ENCODE results near the gene KLHL7.
"Not testable (repeated sequence)": the region's sequence is repeated elsewhere in the genome, so short reads cannot be mapped to it uniquely, and the experiment has no call there.

The KLHL7 gene

DNA sequence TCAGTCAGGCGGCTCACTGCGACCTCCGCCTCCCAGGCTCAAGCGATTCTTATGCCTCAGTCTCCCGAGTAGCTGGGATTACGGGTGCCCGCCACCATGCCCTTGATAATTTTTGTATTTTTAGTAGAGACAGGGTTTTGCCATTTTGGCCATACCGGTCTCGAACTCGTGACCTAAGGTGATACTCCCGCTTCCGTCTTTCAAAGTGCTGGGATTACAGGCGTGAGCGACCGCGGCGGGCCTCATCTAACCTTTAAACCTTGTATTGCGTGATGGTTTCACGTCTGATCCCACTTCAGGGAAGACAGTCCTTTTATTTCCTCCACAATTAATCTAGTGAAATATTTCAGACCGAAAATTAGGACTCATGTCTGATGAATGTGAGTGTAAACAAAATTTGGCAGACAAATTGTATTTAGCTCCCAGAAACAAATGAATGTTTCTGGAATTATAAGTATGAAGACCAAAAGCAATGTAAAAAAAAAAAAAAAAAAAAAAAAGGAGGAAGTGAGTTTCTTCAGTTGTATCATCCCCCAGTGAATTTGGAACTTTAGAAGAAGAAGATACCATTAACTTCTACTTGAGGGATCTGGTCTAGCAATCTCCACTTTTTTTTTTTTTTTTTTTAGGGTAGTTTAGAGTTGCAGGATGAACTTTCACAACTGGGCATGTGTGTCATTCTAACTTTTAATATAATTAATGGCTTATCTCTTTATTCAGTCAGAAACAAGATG, 77.9 kb downstream of the KLHL7 start:
- peak overlapping the region; percentile 43 to 81 for H3K4me3 ChIP-seq (ENCODE audit: low read depth in 1 of 2, low read length in 2 of 2)

DNA sequence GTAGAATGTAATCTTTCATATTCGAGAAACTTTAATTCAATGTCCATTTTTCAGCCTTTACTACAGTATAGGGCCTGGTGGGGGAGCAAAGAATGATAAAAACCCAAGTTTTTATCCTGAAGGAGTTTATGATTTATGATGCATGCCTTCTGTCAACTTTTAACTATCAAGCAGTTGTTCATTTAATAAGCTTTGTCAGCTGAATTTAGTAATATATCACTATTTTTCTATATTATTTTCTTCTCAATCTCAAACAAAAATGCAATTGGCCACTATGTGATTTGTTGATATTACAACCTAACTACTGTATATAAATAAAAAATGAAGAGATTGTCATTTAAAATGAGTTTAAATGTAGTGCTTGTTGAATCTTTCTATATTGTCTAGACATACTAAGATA, 78.7 kb downstream of the KLHL7 start:
- H3K4me1 ChIP-seq (ENCODE audit: control insufficient read depth in 1 of 2, insufficient read depth in 2 of 2, low read length in 2 of 2): peaks cover 4 to 34% of the 10 kb centered on the region in 2 donors
- peaks cover 10 to 20% of the 10 kb centered on the region in 2 donors for H3K36me3 ChIP-seq (ENCODE audit: control insufficient read depth in 1 of 2, insufficient read depth in 2 of 2, low read length in 2 of 2)
- no peak overlapping the region for H3K27ac ChIP-seq (ENCODE audit: low read length)

More for the DNA sequence above, 77.9 kb downstream of the KLHL7 start:
- Histone ChIP-seq H3K36me3 (ENCODE audit: control insufficient read depth in 1 of 2, insufficient read depth in 2 of 2, low read length in 2 of 2) (peaks cover 9 to 19% of the 10 kb centered on the region in 2 donors), H3K27ac (ENCODE audit: low read length) (no peak overlapping the region), H3K27me3 (ENCODE audit: low read depth, low read length) (no peaks in the 10 kb centered on the region), H3K4me1 (ENCODE audit: control insufficient read depth in 1 of 2, insufficient read depth in 2 of 2, low read length in 2 of 2) (peaks cover 4 to 34% of the 10 kb centered on the region in 2 donors), H3K9me3 (ENCODE audit: control insufficient read depth in 1 of 2, low read length in 2 of 2) (no peaks in the 10 kb centered on the region)

DNA sequence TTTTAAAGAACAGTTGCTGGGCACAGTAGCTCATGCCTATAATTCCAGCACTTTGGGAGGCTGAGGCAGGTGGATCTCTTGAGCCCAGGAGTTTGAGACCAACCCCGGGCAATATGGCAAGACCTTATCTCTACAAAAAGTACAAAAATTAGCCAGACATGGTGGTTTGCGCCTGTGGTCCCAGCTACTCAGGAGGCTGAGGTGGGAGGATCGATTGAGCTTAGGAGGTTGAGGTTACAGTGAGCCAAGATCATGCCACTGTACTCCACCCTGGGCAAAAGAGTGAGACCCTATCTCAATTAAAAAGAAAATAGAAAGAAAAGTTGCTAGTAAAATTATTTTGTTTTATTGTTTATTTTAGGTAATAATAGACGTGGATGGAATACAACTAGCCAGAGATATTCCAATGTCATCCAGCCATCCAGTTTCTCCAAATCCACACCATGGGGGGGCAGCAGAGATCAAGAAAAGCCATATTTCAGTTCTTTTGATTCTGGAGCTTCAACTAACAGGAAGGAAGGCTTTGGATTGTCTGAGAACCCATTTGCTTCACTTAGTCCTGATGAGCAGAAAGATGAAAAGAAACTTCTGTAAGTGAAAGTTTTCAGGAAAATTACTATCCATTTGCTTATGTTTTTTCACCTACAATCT, 79.2 kb downstream of the KLHL7 start:
- Histone ChIP-seq H3K4me1 (ENCODE audit: control insufficient read depth in 1 of 2, insufficient read depth in 2 of 2, low read length in 2 of 2) (peaks cover 4 to 34% of the 10 kb centered on the region in 2 donors), H3K27ac (ENCODE audit: low read length) (no peak overlapping the region), H3K4me3 (ENCODE audit: low read depth in 1 of 2, low read length in 2 of 2) (no peak overlapping the region), H3K36me3 (ENCODE audit: control insufficient read depth in 1 of 2, insufficient read depth in 2 of 2, low read length in 2 of 2) (peaks cover 10 to 20% of the 10 kb centered on the region in 2 donors), H3K9me3 (ENCODE audit: control insufficient read depth in 1 of 2, low read length in 2 of 2) (no peaks in the 10 kb centered on the region), H3K27me3 (ENCODE audit: low read depth, low read length) (no peaks in the 10 kb centered on the region)

More for the DNA sequence above, 78.7 kb downstream of the KLHL7 start:
- no peak overlapping the region for H3K4me3 ChIP-seq (ENCODE audit: low read depth in 1 of 2, low read length in 2 of 2)
- no peaks in the 10 kb centered on the region for H3K27me3 ChIP-seq (ENCODE audit: low read depth, low read length)
- H3K9me3 ChIP-seq (ENCODE audit: control insufficient read depth in 1 of 2, low read length in 2 of 2): no peaks in the 10 kb centered on the region

DNA sequence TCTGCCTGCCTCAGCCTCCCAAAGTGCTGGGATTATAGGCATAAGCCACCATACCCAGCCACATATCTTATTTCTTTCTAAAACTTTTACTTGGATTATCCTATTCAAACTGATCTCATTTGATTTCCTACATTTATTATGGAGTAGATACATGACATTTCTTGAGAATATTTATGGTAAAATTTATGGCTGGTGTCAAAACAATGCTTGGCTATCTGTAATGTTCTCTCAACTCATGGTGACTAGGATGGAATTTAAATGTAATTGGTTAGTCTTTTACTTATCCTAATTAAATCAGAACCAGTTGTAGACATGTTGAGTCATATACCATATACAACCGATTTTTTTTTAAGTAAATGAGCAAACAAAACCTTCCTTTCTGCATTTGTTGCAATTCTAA, 80.4 kb downstream of the KLHL7 start:
- no peak overlapping the region for H3K4me3 ChIP-seq (ENCODE audit: low read depth in 1 of 2, low read length in 2 of 2)
- peaks cover 12 to 24% of the 10 kb centered on the region in 2 donors for H3K36me3 ChIP-seq (ENCODE audit: control insufficient read depth in 1 of 2, insufficient read depth in 2 of 2, low read length in 2 of 2)
- H3K4me1 ChIP-seq (ENCODE audit: control insufficient read depth in 1 of 2, insufficient read depth in 2 of 2, low read length in 2 of 2): peaks cover 4 to 33% of the 10 kb centered on the region in 2 donors

DNA sequence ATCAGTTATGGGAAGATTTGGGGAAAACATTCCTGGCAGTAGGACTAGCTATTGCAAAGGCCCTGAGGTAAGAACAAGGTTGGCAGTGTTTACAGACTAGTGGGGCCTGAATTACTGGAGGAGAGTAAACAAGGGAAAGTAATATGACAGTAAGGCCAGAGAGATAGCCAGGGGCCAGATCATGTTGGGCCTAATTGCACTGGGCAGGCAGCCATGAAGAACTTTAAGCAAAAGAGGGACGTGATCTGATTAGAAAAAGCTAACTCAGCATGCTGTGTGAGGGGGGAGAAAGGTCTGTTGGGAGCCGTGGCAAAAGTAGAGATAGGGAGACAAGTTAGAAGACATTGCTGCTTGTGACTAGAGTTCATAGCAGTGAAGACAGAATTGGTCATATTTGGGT, 85.4 kb downstream of the KLHL7 start:
- Histone ChIP-seq H3K9me3 (ENCODE audit: control insufficient read depth in 1 of 2, low read length in 2 of 2) (no peaks in the 10 kb centered on the region), H3K27me3 (ENCODE audit: low read depth, low read length) (no peaks in the 10 kb centered on the region), H3K27ac (ENCODE audit: low read length) (no peak overlapping the region), H3K4me3 (ENCODE audit: low read depth in 1 of 2, low read length in 2 of 2) (no peak overlapping the region), H3K36me3 (ENCODE audit: control insufficient read depth in 1 of 2, insufficient read depth in 2 of 2, low read length in 2 of 2) (peaks cover 22 to 33% of the 10 kb centered on the region in 2 donors), H3K4me1 (ENCODE audit: control insufficient read depth in 1 of 2, insufficient read depth in 2 of 2, low read length in 2 of 2) (peaks cover 0 to 3% of the 10 kb centered on the region in 2 donors)

More for the DNA sequence above, 80.4 kb downstream of the KLHL7 start:
- H3K27ac ChIP-seq (ENCODE audit: low read length): no peak overlapping the region
- no peaks in the 10 kb centered on the region for H3K9me3 ChIP-seq (ENCODE audit: control insufficient read depth in 1 of 2, low read length in 2 of 2)
- no peaks in the 10 kb centered on the region for H3K27me3 ChIP-seq (ENCODE audit: low read depth, low read length)

DNA sequence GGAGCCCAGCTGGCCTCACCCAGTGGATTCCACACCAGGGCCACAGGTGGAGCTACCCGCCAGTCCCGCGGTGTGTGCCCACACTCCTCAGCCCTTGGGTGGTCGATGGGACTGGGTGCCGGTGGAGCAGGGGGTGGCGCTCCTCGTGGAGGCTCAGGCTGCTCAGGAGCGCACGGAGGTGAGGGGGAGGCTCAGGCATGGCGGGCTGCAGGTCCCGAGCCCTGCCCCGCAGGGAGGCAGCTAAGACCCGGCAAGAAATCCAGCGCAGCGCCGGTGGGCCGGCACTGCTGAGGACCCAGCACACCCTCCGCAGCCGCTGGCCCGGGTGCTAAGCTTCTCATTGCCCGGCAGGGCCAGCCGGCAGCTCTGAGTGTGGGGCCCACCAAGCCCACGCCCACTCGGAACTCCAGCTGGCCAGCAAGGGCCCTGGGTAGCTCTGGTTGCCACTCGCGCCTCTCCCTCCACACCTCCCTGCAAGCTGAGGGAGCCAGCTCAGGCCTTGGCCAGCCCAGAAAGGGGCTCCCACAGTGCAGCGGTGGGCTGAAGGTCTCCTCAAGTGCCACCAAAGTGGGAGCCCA, 88.2 kb downstream of the KLHL7 start:
- not testable (repeated sequence) for H3K27ac ChIP-seq (ENCODE audit: low read length); H3K9me3 ChIP-seq (ENCODE audit: control insufficient read depth in 1 of 2, low read length in 2 of 2); H3K4me3 ChIP-seq (ENCODE audit: low read depth in 1 of 2, low read length in 2 of 2); H3K27me3 ChIP-seq (ENCODE audit: low read depth, low read length)
- Histone ChIP-seq H3K4me1 (ENCODE audit: control insufficient read depth in 1 of 2, insufficient read depth in 2 of 2, low read length in 2 of 2) (peaks cover 0 to 11% of the 10 kb centered on the region in 2 donors), H3K36me3 (ENCODE audit: control insufficient read depth in 1 of 2, insufficient read depth in 2 of 2, low read length in 2 of 2) (peaks cover 4 to 28% of the 10 kb centered on the region in 2 donors)

DNA sequence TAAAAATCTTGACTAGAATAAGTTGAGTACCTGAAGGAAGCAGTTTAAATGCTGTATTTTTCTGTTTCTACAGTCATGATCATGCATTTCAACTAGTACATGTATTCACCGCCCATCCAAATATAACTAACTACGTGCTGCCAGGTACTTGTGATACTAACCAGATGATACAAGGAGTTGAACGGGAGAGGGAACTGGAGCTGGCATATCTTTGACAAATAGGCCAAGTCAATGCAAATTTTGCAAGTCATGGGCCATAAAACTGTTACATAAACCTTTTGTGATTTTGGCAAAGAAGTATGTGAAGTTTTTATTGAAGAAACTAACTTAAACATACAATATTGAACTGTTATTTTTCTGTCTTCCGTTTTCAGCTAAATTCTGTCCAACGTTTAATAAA, 90.7 kb downstream of the KLHL7 start:
- H3K4me1 ChIP-seq (ENCODE audit: control insufficient read depth in 1 of 2, insufficient read depth in 2 of 2, low read length in 2 of 2): peaks cover 0 to 8% of the 10 kb centered on the region in 2 donors
- H3K27ac ChIP-seq (ENCODE audit: low read length): no peak overlapping the region
- no peaks in the 10 kb centered on the region for H3K9me3 ChIP-seq (ENCODE audit: control insufficient read depth in 1 of 2, low read length in 2 of 2)
- H3K4me3 ChIP-seq (ENCODE audit: low read depth in 1 of 2, low read length in 2 of 2): no peak overlapping the region
- no peaks in the 10 kb centered on the region for H3K27me3 ChIP-seq (ENCODE audit: low read depth, low read length)
- peaks cover 16 to 37% of the 10 kb centered on the region in 2 donors for H3K36me3 ChIP-seq (ENCODE audit: control insufficient read depth in 1 of 2, insufficient read depth in 2 of 2, low read length in 2 of 2)

DNA sequence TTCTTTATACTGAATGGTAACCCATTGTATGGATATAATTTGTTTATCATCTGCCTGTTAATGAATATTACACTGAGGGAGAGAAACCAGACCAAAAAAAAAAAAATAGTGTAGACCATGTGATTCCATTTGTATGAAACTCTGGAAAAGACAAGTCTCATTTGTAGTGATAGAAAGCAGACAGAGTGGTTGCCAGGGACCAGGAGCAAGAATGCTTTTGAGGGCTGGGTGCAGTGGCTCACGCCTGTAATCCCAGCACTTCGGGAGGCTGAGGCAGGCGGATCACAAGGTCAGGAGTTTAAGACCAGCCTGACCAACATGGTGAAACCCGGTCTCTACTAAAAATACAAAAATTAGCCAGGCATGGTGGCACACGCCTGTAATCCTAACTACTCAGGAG, 92.2 kb downstream of the KLHL7 start:
- not testable (repeated sequence) for H3K9me3 ChIP-seq (ENCODE audit: control insufficient read depth in 1 of 2, low read length in 2 of 2); H3K4me3 ChIP-seq (ENCODE audit: low read depth in 1 of 2, low read length in 2 of 2); H3K27me3 ChIP-seq (ENCODE audit: low read depth, low read length); H3K27ac ChIP-seq (ENCODE audit: low read length); H3K4me1 ChIP-seq (ENCODE audit: control insufficient read depth in 1 of 2, insufficient read depth in 2 of 2, low read length in 2 of 2)
- peaks cover 16 to 31% of the 10 kb centered on the region in 2 donors for H3K36me3 ChIP-seq (ENCODE audit: control insufficient read depth in 1 of 2, insufficient read depth in 2 of 2, low read length in 2 of 2)

DNA sequence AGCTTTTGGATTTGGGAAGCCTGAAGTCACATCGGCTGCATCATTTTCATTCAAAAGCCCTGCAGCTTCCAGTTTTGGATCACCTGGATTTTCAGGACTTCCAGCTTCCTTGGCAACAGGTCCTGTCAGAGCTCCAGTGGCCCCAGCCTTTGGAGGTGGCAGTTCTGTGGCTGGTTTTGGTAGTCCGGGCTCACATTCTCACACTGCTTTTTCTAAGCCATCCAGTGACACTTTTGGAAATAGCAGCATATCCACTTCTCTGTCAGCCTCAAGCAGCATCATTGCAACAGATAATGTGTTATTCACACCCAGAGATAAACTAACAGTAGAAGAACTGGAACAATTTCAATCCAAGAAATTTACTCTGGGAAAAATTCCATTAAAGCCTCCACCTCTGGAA, 94.7 kb downstream of the KLHL7 start:
- peaks cover 16 to 19% of the 10 kb centered on the region in 2 donors for H3K36me3 ChIP-seq (ENCODE audit: control insufficient read depth in 1 of 2, insufficient read depth in 2 of 2, low read length in 2 of 2)
- peaks cover 0 to 8% of the 10 kb centered on the region in 2 donors for H3K4me1 ChIP-seq (ENCODE audit: control insufficient read depth in 1 of 2, insufficient read depth in 2 of 2, low read length in 2 of 2)
- H3K27me3 ChIP-seq (ENCODE audit: low read depth, low read length): no peaks in the 10 kb centered on the region
- no peaks in the 10 kb centered on the region for H3K9me3 ChIP-seq (ENCODE audit: control insufficient read depth in 1 of 2, low read length in 2 of 2)
- H3K4me3 ChIP-seq (ENCODE audit: low read depth in 1 of 2, low read length in 2 of 2): no peak overlapping the region
- H3K27ac ChIP-seq (ENCODE audit: low read length): no peak overlapping the region

DNA sequence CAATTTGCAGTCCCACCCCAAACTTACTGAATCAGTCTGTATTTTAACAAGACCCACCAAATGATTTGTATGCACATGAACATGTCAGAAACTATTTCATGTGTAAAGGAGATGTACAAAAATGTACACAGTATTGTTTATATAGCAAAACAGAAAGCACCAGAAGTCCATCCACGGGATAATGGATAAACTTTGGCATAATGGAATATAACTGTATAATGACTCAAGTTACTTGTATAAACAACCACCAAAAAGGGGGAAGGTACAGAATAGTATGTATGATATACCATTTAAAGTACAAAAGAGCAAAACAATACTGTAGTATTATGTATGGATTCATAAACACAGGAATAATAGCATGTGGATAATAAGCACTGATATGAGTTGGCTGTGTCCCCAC, 98.7 kb downstream of the KLHL7 start:
- Histone ChIP-seq H3K27ac (ENCODE audit: low read length) (no peak overlapping the region), H3K4me3 (ENCODE audit: low read depth in 1 of 2, low read length in 2 of 2) (no peak overlapping the region), H3K9me3 (ENCODE audit: control insufficient read depth in 1 of 2, low read length in 2 of 2) (no peaks in the 10 kb centered on the region), H3K36me3 (ENCODE audit: control insufficient read depth in 1 of 2, insufficient read depth in 2 of 2, low read length in 2 of 2) (peaks cover 13 to 16% of the 10 kb centered on the region in 2 donors), H3K27me3 (ENCODE audit: low read depth, low read length) (no peaks in the 10 kb centered on the region), H3K4me1 (ENCODE audit: control insufficient read depth in 1 of 2, insufficient read depth in 2 of 2, low read length in 2 of 2) (no peaks in the 10 kb centered on the region)

DNA sequence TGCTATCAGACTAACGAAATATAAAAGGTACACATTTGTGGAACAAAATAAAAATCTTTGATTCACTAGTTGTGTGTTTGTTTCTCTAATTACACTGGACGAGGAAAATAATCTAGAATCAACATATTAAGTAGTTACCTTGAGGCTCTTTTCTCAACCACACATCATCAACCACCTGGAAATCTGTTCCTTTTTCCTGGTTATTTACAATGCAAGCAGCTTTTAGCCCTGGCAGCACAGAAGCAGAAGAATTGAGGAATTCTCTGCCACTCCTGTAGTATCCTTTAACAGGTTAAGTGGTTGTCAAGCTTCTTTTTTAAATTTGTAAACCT, 100.0 kb downstream of the KLHL7 start:
- Histone ChIP-seq H3K9me3 (ENCODE audit: control insufficient read depth in 1 of 2, low read length in 2 of 2) (no peaks in the 10 kb centered on the region), H3K4me1 (ENCODE audit: control insufficient read depth in 1 of 2, insufficient read depth in 2 of 2, low read length in 2 of 2) (no peaks in the 10 kb centered on the region), H3K27me3 (ENCODE audit: low read depth, low read length) (no peaks in the 10 kb centered on the region), H3K4me3 (ENCODE audit: low read depth in 1 of 2, low read length in 2 of 2) (peak overlapping the region in 1 of 2 donors; percentile 51), H3K27ac (ENCODE audit: low read length) (no peak overlapping the region), H3K36me3 (ENCODE audit: control insufficient read depth in 1 of 2, insufficient read depth in 2 of 2, low read length in 2 of 2) (peaks cover 0 to 3% of the 10 kb centered on the region in 2 donors)
